A549 (cell line): Measurements from ENCODE around the gene ALDH6A1.
A peak's percentile ranks its signal among the peaks of the same experiment; 100 is the strongest.

ENCODE experiments used
- CEBPB ChIP-seq, 2 experiments: fragments of >200 bp in 1 of 2; sonication (Bioruptor Twin) in 1 of 2; formaldehyde crosslinking in 1 of 2; IDR thresholded peaks; 2 replicates each; pipeline ENCODE4 v1.6.1; 2012 to 2016
- CTCF ChIP-seq: fragments of >200 bp; sonication (Bioruptor Twin); formaldehyde crosslinking; IDR thresholded peaks from 3 replicates; pipeline ENCODE4 v1.5.1; 2016
- ELK1 ChIP-seq: fragments of 150-350 bp; IDR thresholded peaks from 2 replicates; pipeline ENCODE4 v1.6.1; 2014; ENCODE audit warnings: low read depth, mild to moderate bottlenecking, low read length
- EP300 ChIP-seq, 2 experiments: fragments of >200 bp; sonication (Bioruptor Twin); formaldehyde crosslinking; IDR thresholded peaks; 2 replicates in 1 of 2; 3 replicates in 1 of 2; pipeline ENCODE4 v1.6.1; 2016 to 2017
- MAX ChIP-seq: IDR thresholded peaks from 2 replicates; pipeline ENCODE4 v1.6.1; 2012
- PHF8 ChIP-seq: fragments of 200-600 bp; sonication (generic); IDR thresholded peaks from 2 replicates; pipeline ENCODE4 v1.6.1; 2016; ENCODE audit warnings: low read depth, mild to moderate bottlenecking, antibody characterized with exemption, moderate library complexity, borderline replicate concordance
- RAD21 ChIP-seq, 2 experiments: fragments of >200 bp in 1 of 2; sonication (Bioruptor Twin) in 1 of 2; formaldehyde crosslinking in 1 of 2; IDR thresholded peaks in 1 of 2; conservative IDR thresholded peaks in 1 of 2; 2 replicates in 1 of 2; 3 replicates in 1 of 2; pipeline ENCODE4 v1.6.1; 2012 to 2018; ENCODE audit warnings: inconsistent platforms in 1 of 2
- TP53 ChIP-seq: fragments of 250-450 bp; sonication (Bioruptor Pico); IDR thresholded peaks from 2 replicates; pipeline ENCODE4 v1.5.0; 2021; ENCODE audit warnings: mild to moderate bottlenecking, moderate library complexity
- USF2 ChIP-seq: fragments of 450-650 bp; IDR thresholded peaks from 2 replicates; pipeline ENCODE4 v1.6.1; 2014; ENCODE audit warnings: antibody characterized with exemption

GRCh38 chr14:74126315-74127013, 42.2 kb upstream of the ALDH6A1 start:
- TF ChIP-seq ELK1: no peak
- TF ChIP-seq CTCF: no peak
- no peak for TF ChIP-seq RAD21 (conservative IDR thresholded peaks at IDR 0.05 in 1 of 2, IDR thresholded peaks at IDR 0.05 in 1 of 2)
- TF ChIP-seq CEBPB (IDR thresholded peaks at IDR 0.05): 0 out of 4 replicates have a peak, but pooled peaks of 1 of the 2 experiments have one; percentile 27
- TF ChIP-seq EP300 (IDR thresholded peaks at IDR 0.05): no peak
- TF ChIP-seq USF2: no peak
- TF ChIP-seq PHF8: no peak
- TF ChIP-seq TP53 (CRISPR knock-in tag): no peak
- no peak for TF ChIP-seq MAX
